ENCODE measurements around the gene ARHGAP5.
A peak's percentile ranks its signal among the peaks of the same experiment; 100 is the strongest.

The ARHGAP5 gene

DNA sequence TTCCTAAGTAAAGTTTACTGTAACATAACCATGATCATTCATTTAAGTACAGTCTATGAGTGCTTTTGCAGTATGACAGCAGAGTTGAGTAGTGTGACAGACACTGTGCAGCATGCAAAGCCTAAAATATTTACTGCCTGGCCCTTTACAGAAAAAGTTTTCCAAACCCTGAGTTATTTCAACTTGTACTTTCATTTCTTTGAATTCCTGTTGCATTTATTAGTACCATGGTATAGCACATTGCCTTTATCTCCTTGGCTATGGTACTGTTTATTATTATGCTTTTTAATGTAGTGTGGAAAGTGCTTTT, 6.2 kb downstream of the ARHGAP5 start:
- Histone ChIP-seq H3K36me3 (ENCODE audit: control insufficient read depth in 4 of 4, insufficient read depth in 4 of 4, low read length in 3 of 4) (no peaks in the 10 kb centered on the region), H3K27ac (ENCODE audit: insufficient read depth in 1 of 2, low read depth in 1 of 2, low read length in 2 of 2, poor library complexity in 1 of 2, severe bottlenecking in 2 of 2) (no peak overlapping the region), H3K4me1 (ENCODE audit: control extremely low read depth in 1 of 4, control insufficient read depth in 4 of 4, insufficient read depth in 4 of 4, low read length in 3 of 4) (peaks cover 7 to 23% (median 14%) of the 10 kb centered on the region in 4 experiments), H3K9me3 (ENCODE audit: control extremely low read depth in 1 of 5, control insufficient read depth in 4 of 5, insufficient read depth in 2 of 5, low read depth in 1 of 5, low read length in 4 of 5) (no peaks in the 10 kb centered on the region), H3K4me3 (ENCODE audit: control insufficient read depth in 1 of 7, extremely low read depth in 1 of 7, insufficient read depth in 4 of 7, low read depth in 2 of 7, low read length in 6 of 7) (no peak overlapping the region), H3K27me3 (replicated peaks in 2 of 5; ENCODE audit: control insufficient read depth in 4 of 5, insufficient read depth in 5 of 5, low read length in 4 of 5) (no peaks in the 10 kb centered on the region)
- ChIA-PET POLR2A (no interaction called here), CTCF (interaction anchor here (1.6 kb wide), 1 partner anchor 9 kb away, joined by 3 read pairs; no protein-coding TSS in a partner anchor)
- DNase-seq: no peak

DNA sequence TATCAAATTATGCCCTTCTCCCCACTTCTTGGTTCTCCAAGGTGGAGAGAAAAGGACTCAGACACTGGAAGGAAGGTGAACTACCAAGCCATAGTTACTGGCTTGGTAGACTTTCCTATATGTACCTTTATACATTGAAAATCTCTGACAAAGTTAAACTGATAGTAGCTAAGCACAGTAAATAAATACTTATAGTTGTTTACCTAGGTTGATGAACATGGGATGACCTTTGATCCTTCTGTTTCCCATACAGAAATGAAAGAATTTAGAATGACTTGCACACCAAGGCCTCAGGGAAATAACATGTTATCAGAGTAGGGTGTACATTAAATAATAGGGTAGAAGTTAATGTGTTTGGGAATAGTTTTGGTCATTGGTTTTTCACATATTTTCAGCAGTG, 6.7 kb downstream of the ARHGAP5 start:
- DNase-seq: no peak
- H3K9me3 ChIP-seq (ENCODE audit: control extremely low read depth in 1 of 5, control insufficient read depth in 4 of 5, insufficient read depth in 2 of 5, low read depth in 1 of 5, low read length in 4 of 5): no peaks in the 10 kb centered on the region
- no peaks in the 10 kb centered on the region for H3K27me3 ChIP-seq (replicated peaks in 2 of 5; ENCODE audit: control insufficient read depth in 4 of 5, insufficient read depth in 5 of 5, low read length in 4 of 5)
- ChIA-PET POLR2A (no interaction called here), CTCF (interaction anchor here (0.8 to 1.6 kb wide), 2 partner anchors 10 to 12 kb away, joined by 3 read pairs; no protein-coding TSS in a partner anchor)
- no peak overlapping the region for H3K4me3 ChIP-seq (ENCODE audit: control insufficient read depth in 1 of 7, extremely low read depth in 1 of 7, insufficient read depth in 4 of 7, low read depth in 2 of 7, low read length in 6 of 7)
- no peak overlapping the region for H3K27ac ChIP-seq (ENCODE audit: insufficient read depth in 1 of 2, low read depth in 1 of 2, low read length in 2 of 2, poor library complexity in 1 of 2, severe bottlenecking in 2 of 2)
- H3K36me3 ChIP-seq (ENCODE audit: control insufficient read depth in 4 of 4, insufficient read depth in 4 of 4, low read length in 3 of 4): no peaks in the 10 kb centered on the region
- peaks cover 3 to 17% (median 10%) of the 10 kb centered on the region in 4 experiments for H3K4me1 ChIP-seq (ENCODE audit: control extremely low read depth in 1 of 4, control insufficient read depth in 4 of 4, insufficient read depth in 4 of 4, low read length in 3 of 4)

DNA sequence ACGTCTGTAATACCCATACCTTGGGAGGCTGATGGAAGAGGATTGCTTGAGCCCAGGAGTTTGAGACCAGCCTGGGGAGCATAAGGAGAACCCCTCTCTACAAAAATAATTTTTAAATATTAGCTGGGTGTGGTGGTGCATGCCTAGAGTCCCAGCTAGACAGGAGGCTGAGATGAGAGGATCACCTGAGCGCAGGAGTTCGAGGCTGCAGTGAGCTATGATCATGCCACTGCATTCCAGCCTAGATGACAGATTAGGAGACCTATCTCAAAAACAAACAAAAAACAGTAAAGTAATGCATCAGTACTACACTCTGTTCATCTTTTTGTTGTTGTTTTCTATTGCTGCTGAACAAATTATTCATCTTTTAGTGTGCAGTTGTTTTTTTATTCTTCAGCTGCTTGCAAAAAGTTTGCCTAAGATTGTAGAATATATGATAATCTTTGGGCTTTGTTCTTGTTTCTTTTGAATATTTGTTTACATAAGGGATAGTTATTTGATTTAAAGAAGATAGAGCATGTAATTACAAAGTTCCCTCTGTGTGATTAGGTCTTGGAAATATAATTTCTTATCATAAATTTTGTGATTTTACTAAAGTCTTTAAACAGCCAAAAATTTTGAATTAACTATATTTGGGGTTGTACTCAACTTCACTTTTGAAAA, 8.2 kb downstream of the ARHGAP5 start:
- ChIA-PET CTCF (interaction anchor here (0.7 to 1.7 kb wide), 4 partner anchors 14 to 171 kb away, joined by 3 to 4 read pairs (median 3); no protein-coding TSS in a partner anchor), POLR2A (interaction anchor here (1.5 kb wide), 1 partner anchor 9 kb away, joined by 5 read pairs; no protein-coding TSS in a partner anchor)

DNA sequence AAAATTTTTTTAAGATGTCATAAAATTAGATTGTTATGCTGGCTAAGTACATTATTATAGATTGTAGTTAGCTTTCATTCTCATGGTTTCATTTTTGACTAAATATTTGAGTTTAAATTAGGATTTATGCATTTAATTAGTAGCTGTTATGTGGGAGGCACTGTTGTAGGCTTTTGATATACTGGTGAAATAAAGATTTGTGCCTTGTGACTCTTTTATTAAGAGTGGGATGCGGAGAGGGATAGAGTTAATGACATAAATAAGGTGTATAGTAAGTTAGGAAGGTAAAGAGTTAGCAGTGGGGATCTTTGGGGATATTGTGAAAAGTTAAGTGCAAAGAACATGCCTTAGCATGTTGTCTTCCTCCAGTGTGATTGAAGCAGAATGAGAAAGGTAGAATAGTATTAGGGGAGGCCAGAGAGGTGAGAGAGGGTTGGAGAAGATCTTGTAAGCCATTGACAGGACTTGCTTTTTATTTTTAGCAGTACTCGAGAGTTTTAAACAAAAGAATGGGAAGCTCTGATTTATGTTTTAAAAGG, 8.8 kb downstream of the ARHGAP5 start:
- no peak overlapping the region for H3K4me3 ChIP-seq (ENCODE audit: control insufficient read depth in 1 of 7, extremely low read depth in 1 of 7, insufficient read depth in 4 of 7, low read depth in 2 of 7, low read length in 6 of 7)
- H3K9me3 ChIP-seq (ENCODE audit: control extremely low read depth in 1 of 5, control insufficient read depth in 4 of 5, insufficient read depth in 2 of 5, low read depth in 1 of 5, low read length in 4 of 5): no peaks in the 10 kb centered on the region
- H3K27me3 ChIP-seq (replicated peaks in 2 of 5; ENCODE audit: control insufficient read depth in 4 of 5, insufficient read depth in 5 of 5, low read length in 4 of 5): no peaks in the 10 kb centered on the region
- peaks cover 0 to 4% (median 1%) of the 10 kb centered on the region in 4 experiments for H3K4me1 ChIP-seq (ENCODE audit: control extremely low read depth in 1 of 4, control insufficient read depth in 4 of 4, insufficient read depth in 4 of 4, low read length in 3 of 4)
- no peak overlapping the region for H3K27ac ChIP-seq (ENCODE audit: insufficient read depth in 1 of 2, low read depth in 1 of 2, low read length in 2 of 2, poor library complexity in 1 of 2, severe bottlenecking in 2 of 2)
- H3K36me3 ChIP-seq (ENCODE audit: control insufficient read depth in 4 of 4, insufficient read depth in 4 of 4, low read length in 3 of 4): peaks cover 0 to 7% (median 4%) of the 10 kb centered on the region in 4 experiments
- POLR2A ChIA-PET: interaction anchor here (1.5 kb wide), 1 partner anchor 10 kb away, joined by 5 read pairs; no protein-coding TSS in a partner anchor
- no peak for DNase-seq
- 86% methylated on average over 2 of the region's 2 CpGs for WGBS (ENCODE audit: insufficient coverage)
- CTCF ChIA-PET: interaction anchor here (0.7 to 1.7 kb wide), 3 partner anchors 14 to 171 kb away, joined by 3 to 4 read pairs (median 3); no protein-coding TSS in a partner anchor

More for the DNA sequence above, 8.2 kb downstream of the ARHGAP5 start:
- WGBS (ENCODE audit: insufficient coverage): 100% methylated on average over 2 of the region's 3 CpGs
- no peak overlapping the region for H3K4me3 ChIP-seq (ENCODE audit: control insufficient read depth in 1 of 7, extremely low read depth in 1 of 7, insufficient read depth in 4 of 7, low read depth in 2 of 7, low read length in 6 of 7)
- no peaks in the 10 kb centered on the region for H3K9me3 ChIP-seq (ENCODE audit: control extremely low read depth in 1 of 5, control insufficient read depth in 4 of 5, insufficient read depth in 2 of 5, low read depth in 1 of 5, low read length in 4 of 5)
- H3K36me3 ChIP-seq (ENCODE audit: control insufficient read depth in 4 of 4, insufficient read depth in 4 of 4, low read length in 3 of 4): peaks cover 0 to under 1% (median 0%) of the 10 kb centered on the region in 4 experiments
- H3K27ac ChIP-seq (ENCODE audit: insufficient read depth in 1 of 2, low read depth in 1 of 2, low read length in 2 of 2, poor library complexity in 1 of 2, severe bottlenecking in 2 of 2): no peak overlapping the region
- peaks cover 0 to 10% (median 4%) of the 10 kb centered on the region in 4 experiments for H3K4me1 ChIP-seq (ENCODE audit: control extremely low read depth in 1 of 4, control insufficient read depth in 4 of 4, insufficient read depth in 4 of 4, low read length in 3 of 4)
- H3K27me3 ChIP-seq (replicated peaks in 2 of 5; ENCODE audit: control insufficient read depth in 4 of 5, insufficient read depth in 5 of 5, low read length in 4 of 5): no peaks in the 10 kb centered on the region
- no peak for DNase-seq

DNA sequence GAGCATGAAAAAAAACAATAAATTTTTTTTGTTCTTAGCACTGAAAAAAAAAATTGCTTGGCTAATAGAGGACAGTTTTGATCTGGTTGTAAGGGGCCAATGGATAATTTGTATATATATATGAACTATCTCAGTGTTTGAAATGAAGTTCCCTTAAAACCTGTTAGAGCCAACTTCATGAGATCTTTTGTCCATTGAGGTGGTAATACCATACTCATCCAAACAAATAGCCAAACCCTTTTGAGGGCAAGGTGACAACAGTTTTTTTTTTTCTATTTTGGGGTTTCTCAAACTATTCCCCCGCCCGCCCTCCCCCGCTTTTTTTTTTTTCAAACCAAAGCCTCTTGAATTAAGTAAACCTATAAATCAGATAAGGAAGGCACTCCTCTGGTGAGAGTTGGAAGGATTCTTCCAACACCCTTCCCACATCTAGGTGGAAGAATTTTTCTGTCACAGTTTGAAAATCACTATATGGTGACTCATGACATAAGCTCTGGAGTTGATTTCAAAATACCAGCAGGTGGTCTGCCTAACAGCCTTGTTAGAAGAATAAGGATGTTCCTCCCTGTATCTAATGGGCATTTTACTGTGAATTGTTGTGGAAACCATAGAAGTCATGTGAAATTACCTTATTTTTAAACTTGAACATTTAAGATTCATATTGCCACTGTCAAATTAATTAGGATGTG, 10.2 kb downstream of the ARHGAP5 start:
- peak in 2 of 3 donors; percentile 32 to 52 for DNase-seq
- H3K27me3 ChIP-seq (replicated peaks in 2 of 5; ENCODE audit: control insufficient read depth in 4 of 5, insufficient read depth in 5 of 5, low read length in 4 of 5): no peaks in the 10 kb centered on the region
- CTCF ChIA-PET: interaction anchor here (0.7 kb wide), 1 partner anchor 52 kb away, joined by 3 read pairs; no protein-coding TSS in a partner anchor
- H3K4me3 ChIP-seq (ENCODE audit: control insufficient read depth in 1 of 7, extremely low read depth in 1 of 7, insufficient read depth in 4 of 7, low read depth in 2 of 7, low read length in 6 of 7): no peak overlapping the region
- no CpG with 5 or more reads among the region's 3 CpGs for WGBS (ENCODE audit: insufficient coverage)
- POLR2A ChIA-PET: no interaction called here
- peaks cover 0 to 15% (median 6%) of the 10 kb centered on the region in 4 experiments for H3K36me3 ChIP-seq (ENCODE audit: control insufficient read depth in 4 of 4, insufficient read depth in 4 of 4, low read length in 3 of 4)
- H3K9me3 ChIP-seq (ENCODE audit: control extremely low read depth in 1 of 5, control insufficient read depth in 4 of 5, insufficient read depth in 2 of 5, low read depth in 1 of 5, low read length in 4 of 5): no peaks in the 10 kb centered on the region
- H3K27ac ChIP-seq (ENCODE audit: insufficient read depth in 1 of 2, low read depth in 1 of 2, low read length in 2 of 2, poor library complexity in 1 of 2, severe bottlenecking in 2 of 2): no peak overlapping the region
- peaks cover 0 to 2% (median under 1%) of the 10 kb centered on the region in 4 experiments for H3K4me1 ChIP-seq (ENCODE audit: control extremely low read depth in 1 of 4, control insufficient read depth in 4 of 4, insufficient read depth in 4 of 4, low read length in 3 of 4)

DNA sequence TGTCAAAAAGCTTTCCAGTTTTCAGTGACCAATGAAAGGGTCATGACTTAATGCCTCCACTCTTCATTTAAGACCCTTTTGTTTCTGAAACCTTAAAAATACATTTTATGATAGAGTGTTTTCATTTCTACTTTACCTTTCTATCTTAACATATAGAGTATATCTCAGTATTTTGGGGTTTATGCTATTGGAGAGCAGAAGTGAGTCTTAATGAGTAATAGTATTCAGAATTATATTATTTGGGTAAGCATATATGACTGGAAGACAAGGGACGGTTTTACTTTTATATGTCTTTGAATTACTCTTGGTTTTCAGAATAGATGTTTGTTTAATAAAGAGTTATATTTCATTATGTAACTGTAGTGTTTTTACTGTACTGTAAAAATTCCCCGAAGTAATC, 10.8 kb downstream of the ARHGAP5 start:
- no peak for DNase-seq
- CTCF ChIA-PET: interaction anchor here (0.7 kb wide), 1 partner anchor 51 kb away, joined by 3 read pairs; no protein-coding TSS in a partner anchor
- peaks cover 0 to 2% (median under 1%) of the 10 kb centered on the region in 4 experiments for H3K4me1 ChIP-seq (ENCODE audit: control extremely low read depth in 1 of 4, control insufficient read depth in 4 of 4, insufficient read depth in 4 of 4, low read length in 3 of 4)
- no peaks in the 10 kb centered on the region for H3K9me3 ChIP-seq (ENCODE audit: control extremely low read depth in 1 of 5, control insufficient read depth in 4 of 5, insufficient read depth in 2 of 5, low read depth in 1 of 5, low read length in 4 of 5)
- H3K36me3 ChIP-seq (ENCODE audit: control insufficient read depth in 4 of 4, insufficient read depth in 4 of 4, low read length in 3 of 4): peaks cover 4 to 21% (median 6%) of the 10 kb centered on the region in 4 experiments
- H3K27ac ChIP-seq (ENCODE audit: insufficient read depth in 1 of 2, low read depth in 1 of 2, low read length in 2 of 2, poor library complexity in 1 of 2, severe bottlenecking in 2 of 2): no peak overlapping the region
- no CpG with 5 or more reads among the region's 2 CpGs for WGBS (ENCODE audit: insufficient coverage)
- POLR2A ChIA-PET: no interaction called here
- no peak overlapping the region for H3K4me3 ChIP-seq (ENCODE audit: control insufficient read depth in 1 of 7, extremely low read depth in 1 of 7, insufficient read depth in 4 of 7, low read depth in 2 of 7, low read length in 6 of 7)
- no peaks in the 10 kb centered on the region for H3K27me3 ChIP-seq (replicated peaks in 2 of 5; ENCODE audit: control insufficient read depth in 4 of 5, insufficient read depth in 5 of 5, low read length in 4 of 5)

DNA sequence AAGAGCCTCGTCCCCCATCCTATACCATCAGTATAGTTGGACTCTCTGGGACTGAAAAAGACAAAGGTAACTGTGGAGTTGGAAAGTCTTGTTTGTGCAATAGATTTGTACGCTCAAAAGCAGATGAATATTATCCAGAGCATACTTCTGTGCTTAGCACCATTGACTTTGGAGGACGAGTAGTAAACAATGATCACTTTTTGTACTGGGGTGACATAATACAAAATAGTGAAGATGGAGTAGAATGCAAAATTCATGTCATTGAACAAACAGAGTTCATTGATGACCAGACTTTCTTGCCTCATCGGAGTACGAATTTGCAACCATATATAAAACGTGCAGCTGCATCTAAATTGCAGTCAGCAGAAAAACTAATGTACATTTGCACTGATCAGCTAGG, 13.6 kb downstream of the ARHGAP5 start:
- H3K4me3 ChIP-seq (ENCODE audit: control insufficient read depth in 1 of 7, extremely low read depth in 1 of 7, insufficient read depth in 4 of 7, low read depth in 2 of 7, low read length in 6 of 7): no peak overlapping the region
- 100% methylated on average over 5 of the region's 6 CpGs for WGBS (ENCODE audit: insufficient coverage)
- CTCF ChIA-PET: interaction anchor here (2.0 kb wide), 1 partner anchor 10 kb away, joined by 4 read pairs; no protein-coding TSS in a partner anchor
- H3K4me1 ChIP-seq (ENCODE audit: control extremely low read depth in 1 of 4, control insufficient read depth in 4 of 4, insufficient read depth in 4 of 4, low read length in 3 of 4): peaks cover 0 to 2% (median under 1%) of the 10 kb centered on the region in 4 experiments
- H3K27me3 ChIP-seq (replicated peaks in 2 of 5; ENCODE audit: control insufficient read depth in 4 of 5, insufficient read depth in 5 of 5, low read length in 4 of 5): no peaks in the 10 kb centered on the region
- H3K9me3 ChIP-seq (ENCODE audit: control extremely low read depth in 1 of 5, control insufficient read depth in 4 of 5, insufficient read depth in 2 of 5, low read depth in 1 of 5, low read length in 4 of 5): no peaks in the 10 kb centered on the region
- no peak overlapping the region for H3K27ac ChIP-seq (ENCODE audit: insufficient read depth in 1 of 2, low read depth in 1 of 2, low read length in 2 of 2, poor library complexity in 1 of 2, severe bottlenecking in 2 of 2)
- DNase-seq: no peak
- H3K36me3 ChIP-seq (ENCODE audit: control insufficient read depth in 4 of 4, insufficient read depth in 4 of 4, low read length in 3 of 4): peaks cover 4 to 28% (median 11%) of the 10 kb centered on the region in 4 experiments
- POLR2A ChIA-PET: no interaction called here
